H9 (cell line): ENCODE data around the gene DEFB131B. TPM values are rescaled to one million over a fixed set of nuclear protein-coding genes. Genes with fewer than 3 reads are reported as not detected.
"Not testable (repeated sequence)": the region's sequence is repeated elsewhere in the genome, so short reads cannot be mapped to it uniquely, and the experiment has no call there.

Experiments used
- DNase-seq: peaks from one replicate; pipeline ENCODE4 v3.0.0-alpha.2; 2017
- H2AFZ ChIP-seq: one replicate; pipeline ENCODE4 v1.6.1; 2013; ENCODE audit warnings: mild to moderate bottlenecking, low read length, control low read depth, moderate library complexity
- H2AK5ac ChIP-seq: 2 replicates; pipeline ENCODE4 v1.6.1; 2013; ENCODE audit warnings: low read length, control low read depth, mixed read lengths; ENCODE audit not compliant: insufficient read length
- H2BK120ac ChIP-seq: one replicate; pipeline ENCODE4 v1.6.1; 2013; ENCODE audit warnings: low read depth, mild to moderate bottlenecking, low read length, control low read depth, inconsistent platforms; ENCODE audit not compliant: poor library complexity, severe bottlenecking
- H2BK12ac ChIP-seq: 2 replicates; pipeline ENCODE4 v1.6.1; 2013; ENCODE audit warnings: low read length, control low read depth, mixed read lengths, low read depth; ENCODE audit not compliant: insufficient read length
- H2BK15ac ChIP-seq: 2 replicates; pipeline ENCODE4 v1.6.1; 2013; ENCODE audit warnings: low read depth, low read length, control low read depth
- H2BK20ac ChIP-seq: one replicate; pipeline ENCODE4 v1.6.1; 2013; ENCODE audit warnings: low read depth, mild to moderate bottlenecking, low read length, control low read depth, inconsistent platforms; ENCODE audit not compliant: poor library complexity, severe bottlenecking
- H2BK5ac ChIP-seq: 2 replicates; pipeline ENCODE4 v1.6.1; 2013; ENCODE audit warnings: low read length, control low read depth, mixed read lengths; ENCODE audit not compliant: insufficient read length
- H3K14ac ChIP-seq: 2 replicates; pipeline ENCODE4 v1.6.1; 2013; ENCODE audit warnings: low read length, control low read depth; ENCODE audit not compliant: insufficient read depth
- H3K18ac ChIP-seq: 2 replicates; pipeline ENCODE4 v1.6.1; 2013; ENCODE audit warnings: low read depth, mild to moderate bottlenecking, mixed read lengths, low read length, control low read depth; ENCODE audit not compliant: insufficient read length
- H3K23ac ChIP-seq: 2 replicates; pipeline ENCODE4 v1.6.1; 2013; ENCODE audit warnings: low read length, control low read depth, mixed read lengths, low read depth; ENCODE audit not compliant: insufficient read length
- H3K23me2 ChIP-seq: 2 replicates; pipeline ENCODE4 v1.6.1; 2013; ENCODE audit warnings: low read depth, mild to moderate bottlenecking, mixed read lengths, low read length, control low read depth; ENCODE audit not compliant: insufficient read length, poor library complexity, severe bottlenecking
- H3K27ac ChIP-seq: 2 replicates; pipeline ENCODE4 v1.5.1; 2013; ENCODE audit warnings: low read length, control low read depth, mixed read lengths, low read depth; ENCODE audit not compliant: insufficient read length
- H3K27me3 ChIP-seq: 2 replicates; pipeline ENCODE4 v1.6.1; 2013; ENCODE audit warnings: low read length, control low read depth, inconsistent platforms; ENCODE audit not compliant: insufficient read depth
- H3K4ac ChIP-seq: 2 replicates; pipeline ENCODE4 v1.6.1; 2013; ENCODE audit warnings: low read depth, mild to moderate bottlenecking, control low read depth, inconsistent platforms, low read length, moderate library complexity
- H3K4me1 ChIP-seq: 2 replicates; pipeline ENCODE4 v1.6.1; 2013; ENCODE audit warnings: low read length, control low read depth, inconsistent platforms; ENCODE audit not compliant: insufficient read depth
- H3K4me2 ChIP-seq: 2 replicates; pipeline ENCODE4 v1.6.1; 2013; ENCODE audit warnings: low read length, control low read depth, mixed read lengths; ENCODE audit not compliant: insufficient read length, insufficient read depth
- H3K56ac ChIP-seq: 2 replicates; pipeline ENCODE4 v1.6.1; 2013; ENCODE audit warnings: low read depth, mild to moderate bottlenecking, mixed read lengths, low read length, control low read depth; ENCODE audit not compliant: insufficient read length
- H3K79me1 ChIP-seq: 2 replicates; pipeline ENCODE4 v1.6.1; 2013; ENCODE audit warnings: low read depth, mild to moderate bottlenecking, moderate library complexity, low read length, control low read depth, inconsistent platforms; ENCODE audit not compliant: insufficient read depth, poor library complexity, severe bottlenecking
- H3K79me2 ChIP-seq: 2 replicates; pipeline ENCODE4 v1.6.1; 2013; ENCODE audit warnings: low read length, control low read depth, inconsistent platforms; ENCODE audit not compliant: insufficient read depth
- H3K9ac ChIP-seq: 2 replicates; pipeline ENCODE4 v1.6.1; 2013; ENCODE audit warnings: low read length, control low read depth, mixed read lengths; ENCODE audit not compliant: insufficient read length; ENCODE audit errors: extremely low read depth
- H3K9me3 ChIP-seq: one replicate; pipeline ENCODE4 v1.6.1; 2013; ENCODE audit warnings: low read depth, low read length, inconsistent platforms; ENCODE audit not compliant: control insufficient read depth
- H3T11ph ChIP-seq: one replicate; pipeline ENCODE4 v1.6.1; 2013; ENCODE audit warnings: mild to moderate bottlenecking, low read length, control low read depth, inconsistent platforms
- H4K20me1 ChIP-seq: one replicate; pipeline ENCODE4 v1.6.1; 2013; ENCODE audit not compliant: control insufficient read depth, insufficient read length, insufficient read depth
- H4K5ac ChIP-seq: 2 replicates; pipeline ENCODE4 v1.6.1; 2013; ENCODE audit warnings: low read depth, mild to moderate bottlenecking, mixed read lengths, low read length, control low read depth; ENCODE audit not compliant: insufficient read length
- H4K8ac ChIP-seq: replicated peaks from 2 replicates; pipeline ENCODE4 v1.6.1; 2013; ENCODE audit warnings: low read length, control low read depth, mixed read lengths, low read depth; ENCODE audit not compliant: insufficient read length
- H4K91ac ChIP-seq: 2 replicates; pipeline ENCODE4 v1.6.1; 2013; ENCODE audit warnings: low read depth, mild to moderate bottlenecking, moderate library complexity, mixed read lengths, low read length, control low read depth; ENCODE audit not compliant: insufficient read length
- H3K27ac Mint-ChIP-seq, 3 experiments: 2 replicates in 2 of 3; 3 replicates in 1 of 3; pipeline ENCODE4 v1.8.0; 2020 to 2021; ENCODE audit warnings: mixed read lengths in 3 of 3, mild to moderate bottlenecking in 1 of 3, moderate library complexity in 1 of 3
- H3K27me3 Mint-ChIP-seq: 2 replicates; pipeline ENCODE4 v1.8.0; 2021; ENCODE audit warnings: low read depth, mild to moderate bottlenecking, moderate library complexity, mixed read lengths
- H3K36me3 Mint-ChIP-seq, 3 experiments: 2 replicates in 2 of 3; 3 replicates in 1 of 3; pipeline ENCODE4 v1.8.0; 2020 to 2021; ENCODE audit warnings: low read depth in 3 of 3, mixed read lengths in 3 of 3; ENCODE audit not compliant: insufficient read depth in 1 of 3
- H3K4me1 Mint-ChIP-seq, 2 experiments: 2 replicates each; pipeline ENCODE4 v1.8.0; 2020; ENCODE audit warnings: mixed read lengths in 2 of 2
- H3K4me3 Mint-ChIP-seq, 2 experiments: 2 replicates in 1 of 2; 3 replicates in 1 of 2; pipeline ENCODE4 v1.8.0; 2020 to 2021; ENCODE audit warnings: mild to moderate bottlenecking in 2 of 2, mixed read lengths in 2 of 2, moderate library complexity in 1 of 2
- H3K9me3 Mint-ChIP-seq, 2 experiments: 2 replicates in 1 of 2; 3 replicates in 1 of 2; pipeline ENCODE4 v1.8.0; 2020; ENCODE audit warnings: mild to moderate bottlenecking in 2 of 2, mixed read lengths in 2 of 2, moderate library complexity in 1 of 2
- CTCF ChIP-seq: fragments of 200-600 bp; sonication (generic); conservative IDR thresholded peaks from 3 replicates; pipeline ENCODE4 v1.8.0; 2021; ENCODE audit warnings: antibody characterized with exemption, mild to moderate bottlenecking
- WGBS: extraction: QIAGEN DNeasy Blood & Tissue Kit; methylation state at CpG from one replicate; pipeline ENCODE4 v1.1.7; 2013; ENCODE audit warnings: missing lambda C conversion rate, low lambda C conversion rate, mixed read lengths; ENCODE audit not compliant: insufficient read length; ENCODE audit errors: extremely low coverage; 5-methylcytosine and 5-hydroxymethylcytosine counted together
- total RNA-seq: library from RNA; stranded (reverse); gene quantifications from 2 replicates; pipeline ENCODE4 v1.2.1, GENCODE V29; 2021

Gene DEFB131B
- total RNA-seq, 1 experiment from 2014 or later, result not detected

DNA sequence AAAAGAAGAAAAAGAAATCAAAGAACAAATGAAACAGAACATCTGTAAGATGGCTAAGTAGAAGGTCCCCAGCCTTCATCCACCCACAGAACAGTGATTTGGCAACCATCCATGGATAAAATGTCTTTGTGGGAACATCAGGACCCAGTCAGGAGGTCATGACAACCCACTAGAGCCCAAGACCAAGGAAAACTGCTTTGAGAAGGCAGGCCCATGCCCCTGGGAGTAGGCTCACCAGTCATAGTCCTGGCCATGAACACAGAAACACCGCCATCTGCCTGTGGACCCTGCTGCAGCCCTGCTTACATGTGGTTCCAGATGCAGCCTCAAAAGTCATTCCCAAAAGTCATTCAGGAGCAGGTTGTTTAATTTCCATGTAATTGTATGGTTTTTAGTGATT is 11.0 kb upstream of the DEFB131B start:
- not testable (repeated sequence) for H4K5ac ChIP-seq, H3K9me3 ChIP-seq, H3K27me3 ChIP-seq, H3K36me3 Mint-ChIP-seq, H3K56ac ChIP-seq, H3K27ac ChIP-seq, H3K4me1 ChIP-seq, H4K20me1 ChIP-seq, H2BK15ac ChIP-seq, H2BK20ac ChIP-seq, H3K9me3 Mint-ChIP-seq, H3K23me2 ChIP-seq, H3K4ac ChIP-seq, H3K18ac ChIP-seq, H3K4me2 ChIP-seq, H3K9ac ChIP-seq, H3K79me2 ChIP-seq, H2AK5ac ChIP-seq, H4K91ac ChIP-seq, H2BK120ac ChIP-seq, H3K14ac ChIP-seq, H2AFZ ChIP-seq, H3K23ac ChIP-seq, H3T11ph ChIP-seq, H3K27ac Mint-ChIP-seq, H3K27me3 Mint-ChIP-seq, H4K8ac ChIP-seq, H3K79me1 ChIP-seq, H2BK12ac ChIP-seq, H3K4me1 Mint-ChIP-seq, H3K4me3 Mint-ChIP-seq, H2BK5ac ChIP-seq
- WGBS, result no CpG with 5 or more reads among the region's 1 CpG
- peak; percentile 48 for TF ChIP-seq CTCF
- DNase-seq, result peak; percentile 33

- H3K27ac Mint-ChIP-seq, H2AK5ac ChIP-seq, H3K4me2 ChIP-seq, H2BK12ac ChIP-seq, H3K9ac ChIP-seq, H2BK5ac ChIP-seq, H3K4me1 ChIP-seq, H3K4me1 Mint-ChIP-seq, H3K9me3 Mint-ChIP-seq, H3K9me3 ChIP-seq, H3K56ac ChIP-seq, H3K4ac ChIP-seq, H3K79me1 ChIP-seq, DNase-seq, H4K8ac ChIP-seq, H3K27me3 Mint-ChIP-seq, H2BK20ac ChIP-seq, H3K36me3 Mint-ChIP-seq, H2AFZ ChIP-seq, H3K14ac ChIP-seq, H3K79me2 ChIP-seq, H3K4me3 Mint-ChIP-seq, H4K91ac ChIP-seq, H3K18ac ChIP-seq, H3K27ac ChIP-seq, H3T11ph ChIP-seq, H3K27me3 ChIP-seq, H2BK15ac ChIP-seq, H2BK120ac ChIP-seq, H3K23ac ChIP-seq, H4K20me1 ChIP-seq, H3K23me2 ChIP-seq, H4K5ac ChIP-seq: not testable (repeated sequence)
- WGBS, result no CpG with 5 or more reads among the region's 3 CpGs
Observed at GRCh38 chr11:71869931-71870330, 8.3 kb upstream of the DEFB131B start.
